ENCODE results near the gene RPS6KA1. TPM values are rescaled to one million over a fixed set of nuclear protein-coding genes. Genes with fewer than 3 reads are reported as not detected.

RPS6KA1 gene
- total and polyA plus RNA-seq, 2 of the 13 experiments (the other 11 are each of a cell fraction or from before 2014, with no cell fraction given) = 19.6 to 24.2 TPM

DNA sequence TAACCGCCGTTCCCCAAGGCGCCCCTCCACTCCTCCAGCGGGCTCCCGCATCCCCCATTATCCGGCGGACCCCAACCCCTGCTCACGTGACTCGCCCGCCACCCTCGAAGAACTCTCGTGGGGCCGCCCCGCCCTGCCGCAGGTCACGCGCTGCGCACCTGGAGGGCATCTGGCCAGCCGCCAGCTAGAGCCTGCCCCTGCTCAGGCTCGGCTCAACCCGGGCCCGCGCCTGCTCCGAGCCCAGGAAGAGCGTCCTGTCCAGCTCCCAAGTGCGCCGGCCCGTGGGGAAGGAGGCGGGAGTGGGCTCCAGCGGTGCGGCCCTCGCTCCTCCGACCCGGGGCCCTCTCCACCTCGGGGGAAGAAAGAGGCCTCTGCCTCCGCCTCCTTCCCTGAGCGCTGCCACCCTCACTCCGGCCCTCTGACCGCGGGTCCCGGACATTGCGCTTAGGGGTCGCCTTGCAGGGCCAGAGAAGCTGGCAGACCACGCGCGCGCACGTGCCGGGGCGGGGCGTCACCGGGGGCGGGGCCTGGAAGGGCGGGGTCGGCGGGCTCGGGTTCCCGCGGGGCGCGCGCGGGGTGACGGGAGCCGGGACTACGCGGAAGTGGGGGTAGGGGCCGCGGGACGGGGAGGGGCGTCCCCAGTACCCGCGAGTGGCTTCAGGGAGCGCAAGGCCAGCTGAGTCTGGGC is 28.9 kb upstream of the RPS6KA1 start (continued):
- TF ChIP-seq GPBP1L1 (CRISPR knock-in tag; IDR thresholded peaks at IDR 0.05) (no peak), ZNF556 (CRISPR knock-in tag; IDR thresholded peaks at IDR 0.05; ENCODE audit: borderline replicate concordance) (no peak), ZNF768 (CRISPR knock-in tag; IDR thresholded peaks at IDR 0.05) (no peak), SUZ12 (IDR thresholded peaks at IDR 0.05; ENCODE audit: low read depth, low read length) (no peak), ZSCAN30 (CRISPR knock-in tag; IDR thresholded peaks at IDR 0.05) (no peak; the same call in 1 of the 2 replicates), ZNF101 (CRISPR knock-in tag; IDR thresholded peaks at IDR 0.05; ENCODE audit: borderline replicate concordance, low read depth) (no peak), FOXA1 (IDR thresholded peaks at IDR 0.05) (no peak), FOXA1 (CRISPR knock-in tag; IDR thresholded peaks at IDR 0.05) (no peak), FUBP1 (CRISPR knock-in tag; IDR thresholded peaks at IDR 0.05; ENCODE audit: borderline replicate concordance) (no peak), FOSL1 (CRISPR knock-in tag; IDR thresholded peaks at IDR 0.05; ENCODE audit: borderline replicate concordance) (no peak), USF2 (IDR thresholded peaks at IDR 0.05; ENCODE audit: low read depth, low read length) (no peak; the same call in 1 of the 2 replicates), USF2 (CRISPR knock-in tag; IDR thresholded peaks at IDR 0.05; ENCODE audit: borderline replicate concordance) (peak; percentile 82; the same call in 1 of the 2 replicates), BATF2 (CRISPR knock-in tag; IDR thresholded peaks at IDR 0.05) (peak; percentile 92)
- TF ChIP-seq, protein P1, sequence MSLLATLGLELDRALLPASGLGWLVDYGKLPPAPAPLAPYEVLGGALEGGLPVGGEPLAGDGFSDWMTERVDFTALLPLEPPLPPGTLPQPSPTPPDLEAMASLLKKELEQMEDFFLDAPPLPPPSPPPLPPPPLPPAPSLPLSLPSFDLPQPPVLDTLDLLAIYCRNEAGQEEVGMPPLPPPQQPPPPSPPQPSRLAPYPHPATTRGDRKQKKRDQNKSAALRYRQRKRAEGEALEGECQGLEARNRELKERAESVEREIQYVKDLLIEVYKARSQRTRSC (CRISPR knock-in tag; IDR thresholded peaks at IDR 0.05; ENCODE audit: low read depth) = no peak
- TF ChIP-seq, protein P2, sequence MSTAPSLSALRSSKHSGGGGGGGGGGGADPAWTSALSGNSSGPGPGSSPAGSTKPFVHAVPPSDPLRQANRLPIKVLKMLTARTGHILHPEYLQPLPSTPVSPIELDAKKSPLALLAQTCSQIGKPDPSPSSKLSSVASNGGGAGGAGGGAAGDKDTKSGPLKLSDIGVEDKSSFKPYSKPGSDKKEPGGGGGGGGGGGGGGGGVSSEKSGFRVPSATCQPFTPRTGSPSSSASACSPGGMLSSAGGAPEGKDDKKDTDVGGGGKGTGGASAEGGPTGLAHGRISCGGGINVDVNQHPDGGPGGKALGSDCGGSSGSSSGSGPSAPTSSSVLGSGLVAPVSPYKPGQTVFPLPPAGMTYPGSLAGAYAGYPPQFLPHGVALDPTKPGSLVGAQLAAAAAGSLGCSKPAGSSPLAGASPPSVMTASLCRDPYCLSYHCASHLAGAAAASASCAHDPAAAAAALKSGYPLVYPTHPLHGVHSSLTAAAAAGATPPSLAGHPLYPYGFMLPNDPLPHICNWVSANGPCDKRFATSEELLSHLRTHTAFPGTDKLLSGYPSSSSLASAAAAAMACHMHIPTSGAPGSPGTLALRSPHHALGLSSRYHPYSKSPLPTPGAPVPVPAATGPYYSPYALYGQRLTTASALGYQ (CRISPR knock-in tag; IDR thresholded peaks at IDR 0.05) = 0 out of 2 replicates have a peak, but pooled peaks have one; percentile 15
- TF ChIP-seq, protein P3, sequence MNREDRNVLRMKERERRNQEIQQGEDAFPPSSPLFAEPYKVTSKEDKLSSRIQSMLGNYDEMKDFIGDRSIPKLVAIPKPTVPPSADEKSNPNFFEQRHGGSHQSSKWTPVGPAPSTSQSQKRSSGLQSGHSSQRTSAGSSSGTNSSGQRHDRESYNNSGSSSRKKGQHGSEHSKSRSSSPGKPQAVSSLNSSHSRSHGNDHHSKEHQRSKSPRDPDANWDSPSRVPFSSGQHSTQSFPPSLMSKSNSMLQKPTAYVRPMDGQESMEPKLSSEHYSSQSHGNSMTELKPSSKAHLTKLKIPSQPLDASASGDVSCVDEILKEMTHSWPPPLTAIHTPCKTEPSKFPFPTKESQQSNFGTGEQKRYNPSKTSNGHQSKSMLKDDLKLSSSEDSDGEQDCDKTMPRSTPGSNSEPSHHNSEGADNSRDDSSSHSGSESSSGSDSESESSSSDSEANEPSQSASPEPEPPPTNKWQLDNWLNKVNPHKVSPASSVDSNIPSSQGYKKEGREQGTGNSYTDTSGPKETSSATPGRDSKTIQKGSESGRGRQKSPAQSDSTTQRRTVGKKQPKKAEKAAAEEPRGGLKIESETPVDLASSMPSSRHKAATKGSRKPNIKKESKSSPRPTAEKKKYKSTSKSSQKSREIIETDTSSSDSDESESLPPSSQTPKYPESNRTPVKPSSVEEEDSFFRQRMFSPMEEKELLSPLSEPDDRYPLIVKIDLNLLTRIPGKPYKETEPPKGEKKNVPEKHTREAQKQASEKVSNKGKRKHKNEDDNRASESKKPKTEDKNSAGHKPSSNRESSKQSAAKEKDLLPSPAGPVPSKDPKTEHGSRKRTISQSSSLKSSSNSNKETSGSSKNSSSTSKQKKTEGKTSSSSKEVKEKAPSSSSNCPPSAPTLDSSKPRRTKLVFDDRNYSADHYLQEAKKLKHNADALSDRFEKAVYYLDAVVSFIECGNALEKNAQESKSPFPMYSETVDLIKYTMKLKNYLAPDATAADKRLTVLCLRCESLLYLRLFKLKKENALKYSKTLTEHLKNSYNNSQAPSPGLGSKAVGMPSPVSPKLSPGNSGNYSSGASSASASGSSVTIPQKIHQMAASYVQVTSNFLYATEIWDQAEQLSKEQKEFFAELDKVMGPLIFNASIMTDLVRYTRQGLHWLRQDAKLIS (CRISPR knock-in tag; IDR thresholded peaks at IDR 0.05) = no peak
